ENCODE measurements around the gene ASB12.
A peak's percentile ranks its signal among the peaks of the same experiment; 100 is the strongest.
"Not testable (repeated sequence)": the region's sequence is repeated elsewhere in the genome, so short reads cannot be mapped to it uniquely, and the experiment has no call there.

Gene ASB12, protein sequence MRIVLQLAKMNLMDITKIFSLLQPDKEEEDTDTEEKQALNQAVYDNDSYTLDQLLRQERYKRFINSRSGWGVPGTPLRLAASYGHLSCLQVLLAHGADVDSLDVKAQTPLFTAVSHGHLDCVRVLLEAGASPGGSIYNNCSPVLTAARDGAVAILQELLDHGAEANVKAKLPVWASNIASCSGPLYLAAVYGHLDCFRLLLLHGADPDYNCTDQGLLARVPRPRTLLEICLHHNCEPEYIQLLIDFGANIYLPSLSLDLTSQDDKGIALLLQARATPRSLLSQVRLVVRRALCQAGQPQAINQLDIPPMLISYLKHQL

DNA sequence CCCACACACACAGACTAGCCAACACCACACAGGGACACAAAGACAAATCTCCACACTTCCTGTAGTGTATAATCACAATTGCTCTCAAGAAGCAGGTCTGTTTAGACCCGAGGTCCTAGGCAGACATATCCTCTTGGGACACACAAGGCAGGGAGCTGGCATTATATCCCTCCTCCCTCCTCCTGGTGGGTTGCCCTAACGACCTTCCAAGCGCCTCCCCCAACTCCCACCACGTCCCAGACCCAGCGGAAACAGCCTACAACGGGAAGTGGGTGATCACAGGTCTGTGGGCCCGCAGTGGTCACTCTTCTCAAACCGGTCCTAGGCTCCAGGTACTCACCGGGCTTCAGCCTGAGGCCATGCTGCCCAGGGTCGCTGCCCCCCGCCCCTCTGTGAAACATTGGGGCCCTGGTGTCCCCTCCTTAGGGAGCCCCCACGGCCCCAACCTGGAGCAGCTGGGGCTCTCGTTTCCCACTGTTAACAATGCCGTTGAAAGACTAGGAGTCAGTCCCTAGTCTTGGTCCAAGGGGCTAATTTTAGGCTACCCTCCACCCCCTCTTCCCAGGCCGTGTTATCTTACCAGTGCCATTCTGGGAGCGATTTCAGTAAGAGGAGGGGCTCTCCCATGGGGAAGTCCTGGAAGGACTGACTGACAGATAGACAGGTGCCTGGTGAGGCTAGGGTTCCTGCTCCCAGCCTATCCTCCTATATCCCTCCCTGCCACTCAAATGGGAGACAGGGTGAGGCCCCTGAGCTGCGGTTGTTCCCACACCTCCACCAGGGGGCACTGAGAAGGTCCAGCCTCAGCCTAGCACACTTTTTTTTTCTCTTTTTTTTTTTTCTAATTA is at the start of gene ASB12:
Gene ASB12, minus strand, starts transcription at position 485 of the 848 bp plus-strand sequence. CDS start 4,957 bp downstream, outside the sequence.
- TF ChIP-seq, protein P1, sequence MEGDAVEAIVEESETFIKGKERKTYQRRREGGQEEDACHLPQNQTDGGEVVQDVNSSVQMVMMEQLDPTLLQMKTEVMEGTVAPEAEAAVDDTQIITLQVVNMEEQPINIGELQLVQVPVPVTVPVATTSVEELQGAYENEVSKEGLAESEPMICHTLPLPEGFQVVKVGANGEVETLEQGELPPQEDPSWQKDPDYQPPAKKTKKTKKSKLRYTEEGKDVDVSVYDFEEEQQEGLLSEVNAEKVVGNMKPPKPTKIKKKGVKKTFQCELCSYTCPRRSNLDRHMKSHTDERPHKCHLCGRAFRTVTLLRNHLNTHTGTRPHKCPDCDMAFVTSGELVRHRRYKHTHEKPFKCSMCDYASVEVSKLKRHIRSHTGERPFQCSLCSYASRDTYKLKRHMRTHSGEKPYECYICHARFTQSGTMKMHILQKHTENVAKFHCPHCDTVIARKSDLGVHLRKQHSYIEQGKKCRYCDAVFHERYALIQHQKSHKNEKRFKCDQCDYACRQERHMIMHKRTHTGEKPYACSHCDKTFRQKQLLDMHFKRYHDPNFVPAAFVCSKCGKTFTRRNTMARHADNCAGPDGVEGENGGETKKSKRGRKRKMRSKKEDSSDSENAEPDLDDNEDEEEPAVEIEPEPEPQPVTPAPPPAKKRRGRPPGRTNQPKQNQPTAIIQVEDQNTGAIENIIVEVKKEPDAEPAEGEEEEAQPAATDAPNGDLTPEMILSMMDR (IDR thresholded peaks at IDR 0.05; ENCODE audit: low read depth, low read length) = no peak
- DNase-seq (ENCODE audit: extremely low read depth, low read depth) = no peak

DNA sequence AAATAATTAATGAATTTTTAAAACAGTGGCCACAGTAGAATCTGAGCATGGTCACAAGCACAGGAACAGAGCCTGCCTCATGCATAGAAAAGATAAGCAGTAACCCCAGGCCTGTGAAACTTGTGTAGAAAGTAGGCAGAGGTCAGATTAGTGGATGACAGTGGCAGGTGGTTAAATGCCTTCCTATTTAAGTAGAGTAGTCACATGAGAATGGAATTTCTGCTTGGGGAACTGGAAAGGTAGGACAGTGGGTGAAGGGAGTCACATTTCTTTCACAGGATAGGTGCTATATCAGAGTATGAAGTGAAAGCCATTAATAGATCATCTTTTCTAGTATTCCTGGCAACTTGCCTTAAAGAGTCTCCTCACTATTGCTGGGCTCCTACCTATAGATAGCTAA is 34.9 kb upstream of the ASB12 start:
- DNase-seq (ENCODE audit: extremely low read depth, low read depth) = no peak
- TF ChIP-seq, protein P1 (IDR thresholded peaks at IDR 0.05; ENCODE audit: low read depth, low read length) = no peak

DNA sequence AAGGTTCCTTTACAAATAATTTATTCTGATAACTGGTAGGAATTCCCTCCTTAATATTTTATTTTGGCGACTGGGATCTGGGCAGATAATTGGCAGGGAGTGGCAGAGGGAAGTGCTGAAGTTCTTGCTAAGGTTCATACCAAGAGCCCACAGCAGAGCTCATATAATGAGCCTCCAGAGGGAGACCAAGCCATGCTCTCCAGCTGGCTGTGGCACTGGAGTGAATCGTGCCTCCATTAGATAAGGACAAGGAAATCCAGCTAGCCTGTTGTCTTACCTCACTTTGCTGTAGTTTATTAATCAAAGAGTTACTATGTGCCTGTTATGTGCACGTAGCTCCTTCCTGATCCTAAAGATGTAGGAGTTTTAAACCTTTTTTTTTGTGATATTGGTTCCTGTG is 1.3 kb downstream of the ASB12 start:
- TF ChIP-seq, protein P1 (IDR thresholded peaks at IDR 0.05; ENCODE audit: low read depth, low read length) = no peak
- no peak for DNase-seq (ENCODE audit: extremely low read depth, low read depth)

DNA sequence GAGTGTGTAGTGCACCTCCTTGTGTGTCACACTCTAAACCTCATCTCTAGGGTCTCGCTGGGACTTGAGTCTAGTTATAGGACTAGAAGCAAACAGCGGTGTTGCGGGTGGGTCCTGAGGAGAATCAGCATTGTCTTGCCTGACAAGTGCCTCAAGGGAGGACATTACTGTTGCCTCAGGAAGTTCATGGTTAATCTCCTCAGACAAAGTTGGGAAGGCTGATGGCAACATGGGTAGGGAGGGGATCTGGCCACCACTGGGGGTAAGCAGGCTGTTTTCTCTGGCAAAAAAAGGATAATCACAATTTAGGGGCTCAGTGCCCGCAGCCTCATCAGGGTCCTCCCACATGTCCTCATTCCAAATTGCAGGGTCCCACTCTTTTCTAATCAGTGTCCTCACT is 12.4 kb downstream of the ASB12 start:
- TF ChIP-seq, protein P1 (IDR thresholded peaks at IDR 0.05; ENCODE audit: low read depth, low read length) = no peak
- DNase-seq (ENCODE audit: extremely low read depth, low read depth) = no peak

DNA sequence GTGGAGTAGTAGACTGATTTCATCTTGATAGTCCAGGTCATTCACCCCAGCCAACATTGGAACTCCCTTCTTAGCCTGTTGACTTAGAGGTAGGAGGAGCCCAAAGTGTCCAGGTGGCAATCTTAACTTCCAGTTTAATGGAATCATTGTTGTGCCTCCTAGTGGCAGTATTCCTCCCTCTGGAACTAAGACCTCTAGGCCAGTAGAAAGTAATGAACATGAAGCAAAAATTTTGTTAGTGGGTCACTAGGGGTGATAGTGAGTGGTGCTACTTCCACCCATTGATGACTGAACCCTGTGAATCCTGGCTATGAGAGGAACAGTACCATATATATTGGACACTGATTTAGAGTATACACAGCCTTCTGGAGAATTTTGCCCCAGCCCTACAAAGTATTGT is 16.4 kb downstream of the ASB12 start:
- DNase-seq (ENCODE audit: extremely low read depth, low read depth) = not testable (repeated sequence)

DNA sequence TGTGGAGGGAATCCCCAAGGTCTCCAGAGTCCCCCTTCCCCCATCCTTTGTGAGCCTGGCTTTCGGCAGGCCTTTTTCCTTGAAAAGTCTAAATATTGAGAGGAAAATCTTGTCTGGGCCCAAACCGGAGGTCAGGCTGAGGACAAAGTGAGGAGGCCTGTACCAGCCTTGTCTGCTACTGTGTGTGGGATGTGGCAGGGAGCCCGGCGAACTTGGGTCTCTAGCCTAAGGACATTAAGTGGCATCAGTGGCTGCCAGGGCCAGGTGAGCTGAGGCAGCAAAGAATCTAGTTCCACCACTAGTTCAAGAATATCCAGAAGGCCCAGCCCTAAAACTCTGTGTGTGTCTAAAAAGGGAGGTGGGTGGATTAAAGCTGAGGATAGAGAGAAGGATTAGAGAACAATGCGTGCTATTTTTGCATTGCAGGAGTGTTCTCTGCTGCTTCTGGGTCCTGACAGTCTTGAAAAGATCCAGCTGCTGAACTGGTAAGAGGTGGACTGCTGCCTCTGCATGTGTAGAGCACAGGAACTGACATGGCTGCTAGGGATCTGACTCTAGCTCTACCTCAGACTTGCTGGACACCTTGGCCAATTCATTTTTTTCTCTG is 23.7 kb downstream of the ASB12 start:
- TF ChIP-seq, protein P1 (IDR thresholded peaks at IDR 0.05; ENCODE audit: low read depth, low read length) = no peak
- DNase-seq (ENCODE audit: extremely low read depth, low read depth) = no peak

DNA sequence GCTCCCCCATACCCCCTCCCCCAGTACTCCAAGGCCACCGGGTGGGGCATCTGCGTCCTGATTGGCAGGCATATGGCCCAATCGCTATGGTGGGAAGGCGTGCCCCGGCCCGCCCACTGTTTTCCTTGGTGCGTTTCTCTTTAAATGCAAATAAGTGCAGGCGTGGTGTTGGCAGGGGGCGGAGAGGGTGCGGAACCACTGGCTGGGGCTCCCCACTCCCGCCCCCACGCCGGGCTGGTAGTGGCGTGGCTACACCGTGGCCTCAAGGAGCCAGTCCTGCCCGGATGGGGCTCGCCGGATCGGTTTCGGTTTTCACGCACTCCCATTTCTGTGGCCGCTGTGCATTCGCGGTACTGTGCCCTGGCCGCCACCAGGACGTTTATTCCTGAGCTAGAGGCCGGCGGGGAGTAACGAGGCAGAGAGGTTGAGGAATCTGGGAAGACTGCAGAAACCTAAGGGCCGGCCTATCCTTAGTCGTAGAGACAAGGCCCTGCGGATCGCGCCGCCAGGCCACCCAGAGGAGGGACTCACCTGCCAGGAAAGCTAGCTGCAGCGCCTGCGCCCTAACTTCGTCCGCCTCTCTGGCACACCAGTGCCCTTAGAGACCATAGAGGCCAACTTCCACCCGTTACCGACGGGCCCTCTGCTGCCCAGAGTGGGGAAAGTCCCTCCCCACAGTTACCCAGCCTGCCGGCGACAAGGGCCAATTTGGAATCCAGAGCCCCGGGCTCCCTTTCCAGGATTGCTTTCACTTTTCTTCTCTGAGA is 24.5 kb downstream of the ASB12 start:
- TF ChIP-seq, protein P1 (IDR thresholded peaks at IDR 0.05; ENCODE audit: low read depth, low read length) = peak; percentile 6

More for the DNA sequence above, 24.5 kb downstream of the ASB12 start:
- peak; percentile 79 for DNase-seq (ENCODE audit: extremely low read depth, low read depth)
